Liver (tissue), 9 donors: ENCODE measurements around the gene MAP3K15. TPM values are rescaled to one million over a fixed set of nuclear protein-coding genes. Genes with fewer than 3 reads are reported as not detected.

Experiments
- DNase-seq: peaks from one replicate; pipeline ENCODE4 v3.0.0-alpha.2; 2017; ENCODE audit warnings: low spot score
- H3K27ac ChIP-seq, 2 donors: one replicate each; pipeline ENCODE4 v1.7.0; 2013; ENCODE audit warnings: inconsistent platforms in 2 of 2, low read length in 2 of 2, control low read depth in 1 of 2, low read depth in 1 of 2, mild to moderate bottlenecking in 1 of 2
- H3K27me3 ChIP-seq, 4 donors: one replicate each; pipeline versions ENCODE4 v1.6.1 to v1.7.0; 2013; ENCODE audit warnings: low read length in 3 of 4, inconsistent platforms in 1 of 4, mild to moderate bottlenecking in 1 of 4, moderate library complexity in 1 of 4; ENCODE audit not compliant: control insufficient read depth in 4 of 4, insufficient read depth in 4 of 4
- H3K36me3 ChIP-seq, 4 donors: one replicate each; pipeline versions ENCODE4 v1.6.1 to v1.7.0; 2013; ENCODE audit warnings: low read length in 3 of 4, mild to moderate bottlenecking in 3 of 4, low read depth in 1 of 4, moderate library complexity in 1 of 4; ENCODE audit not compliant: control insufficient read depth in 4 of 4, insufficient read depth in 3 of 4
- H3K4me1 ChIP-seq, 4 donors: one replicate each; pipeline versions ENCODE4 v1.6.1 to v1.7.0; 2013; ENCODE audit warnings: low read length in 3 of 4, mild to moderate bottlenecking in 3 of 4, moderate library complexity in 1 of 4; ENCODE audit not compliant: control insufficient read depth in 4 of 4, insufficient read depth in 4 of 4
- H3K4me3 ChIP-seq, 3 donors: one replicate each; pipeline versions ENCODE4 v1.6.1 to v1.7.0; 2013; ENCODE audit warnings: low read length in 3 of 3, control low read depth in 1 of 3, low read depth in 1 of 3, mild to moderate bottlenecking in 1 of 3
- H3K9ac ChIP-seq, 2 donors: one replicate each; pipeline ENCODE4 v1.7.0; 2013; ENCODE audit warnings: low read length in 2 of 2, mild to moderate bottlenecking in 2 of 2, moderate library complexity in 2 of 2, control low read depth in 1 of 2, low read depth in 1 of 2
- H3K9me3 ChIP-seq, 4 donors: one replicate each; pipeline versions ENCODE4 v1.6.1 to v1.7.0; 2013; ENCODE audit warnings: low read length in 3 of 4; ENCODE audit not compliant: control insufficient read depth in 4 of 4
- ATF3 ChIP-seq: IDR thresholded peaks from 2 replicates; pipeline ENCODE4 v1.6.1; 2016; ENCODE audit warnings: antibody characterized with exemption
- EGR1 ChIP-seq, 2 donors: IDR thresholded peaks; 2 replicates each; pipeline ENCODE4 v1.6.1; 2016 to 2018; ENCODE audit warnings: antibody characterized with exemption in 2 of 2, low read depth in 2 of 2
- FOXA1 ChIP-seq: IDR thresholded peaks from 2 replicates; pipeline ENCODE4 v1.6.1; 2016; ENCODE audit warnings: antibody characterized with exemption
- FOXA2 ChIP-seq: IDR thresholded peaks from 2 replicates; pipeline ENCODE4 v1.6.1; 2016; ENCODE audit warnings: antibody characterized with exemption
- GABPA ChIP-seq, 2 donors: IDR thresholded peaks in 1 of 2; conservative IDR thresholded peaks in 1 of 2; 2 replicates each; pipeline ENCODE4 v1.6.1; 2016; ENCODE audit warnings: antibody characterized with exemption in 2 of 2, mild to moderate bottlenecking in 1 of 2, moderate library complexity in 1 of 2
- HNF4A ChIP-seq, 2 donors: conservative IDR thresholded peaks; 2 replicates each; pipeline ENCODE4 v1.6.1; 2016; ENCODE audit warnings: antibody characterized with exemption in 2 of 2, mild to moderate bottlenecking in 2 of 2
- HNF4G ChIP-seq: IDR thresholded peaks from 2 replicates; pipeline ENCODE4 v1.6.1; 2016; ENCODE audit warnings: antibody characterized with exemption
- JUND ChIP-seq, 2 donors: IDR thresholded peaks; 2 replicates each; pipeline ENCODE4 v1.6.1; 2016; ENCODE audit warnings: antibody characterized with exemption in 2 of 2
- MAX ChIP-seq: IDR thresholded peaks from 2 replicates; pipeline ENCODE4 v1.6.1; 2016; ENCODE audit warnings: antibody characterized with exemption
- NR2F2 ChIP-seq: IDR thresholded peaks from 2 replicates; pipeline ENCODE4 v1.6.1; 2016; ENCODE audit warnings: antibody characterized with exemption
- RAD21 ChIP-seq, 2 donors: IDR thresholded peaks; 2 replicates each; pipeline ENCODE4 v1.6.1; 2016; ENCODE audit warnings: antibody characterized with exemption in 2 of 2, mild to moderate bottlenecking in 2 of 2
- REST ChIP-seq: IDR thresholded peaks from 2 replicates; pipeline ENCODE4 v1.6.1; 2016; ENCODE audit warnings: antibody characterized with exemption, mild to moderate bottlenecking
- RXRA ChIP-seq, 2 donors: IDR thresholded peaks; 2 replicates each; pipeline ENCODE4 v1.6.1; 2017 to 2018; ENCODE audit warnings: antibody characterized with exemption in 2 of 2, mild to moderate bottlenecking in 1 of 2
- SP1 ChIP-seq: IDR thresholded peaks from 2 replicates; pipeline ENCODE4 v1.6.1; 2018; ENCODE audit warnings: antibody characterized with exemption, mild to moderate bottlenecking
- TAF1 ChIP-seq: conservative IDR thresholded peaks from 2 replicates; pipeline ENCODE4 v1.6.1; 2016; ENCODE audit warnings: antibody characterized with exemption, mild to moderate bottlenecking
- YY1 ChIP-seq: IDR thresholded peaks from 2 replicates; pipeline ENCODE4 v1.6.1; 2016; ENCODE audit warnings: antibody characterized with exemption, mild to moderate bottlenecking
- WGBS: extraction: QIAGEN DNeasy Blood & Tissue Kit; methylation state at CpG from one replicate; pipeline ENCODE4 v1.1.7; 2013; 5-methylcytosine and 5-hydroxymethylcytosine counted together
- polyA plus RNA-seq, 2 donors: library from polyadenylated mRNA; stranded (reverse) in 1 of 2; unstranded in 1 of 2; fragments of 200-250 nt in 1 of 2; fragments of >200 nt in 1 of 2; fragmentation: Nextera tagmentation in 1 of 2; extraction: Ambion mirVana in 1 of 2; gene quantifications; one replicate each; pipeline versions ENCODE4 v1.2.1 to v1.2.3, GENCODE V29; 2013 to 2015
- total RNA-seq, 2 donors: library from RNA; depleted of rRNA; stranded (reverse); fragments of >200 nt; gene quantifications; one replicate each; pipeline ENCODE4 v1.2.3, GENCODE V29; 2014
- TF ChIP-seq, protein P1 (sequence below): fragments of 150-350 bp; IDR thresholded peaks from 2 replicates; pipeline ENCODE4 v1.5.1; 2017; ENCODE audit warnings: improper control_type of control experiment, low read depth, low read length; ENCODE audit not compliant: missing input control
- TF ChIP-seq, protein P2 (sequence below): IDR thresholded peaks from 2 replicates; pipeline ENCODE4 v1.6.1; 2016; ENCODE audit warnings: antibody characterized with exemption
- donor health status: healthy.
- donor health status: healthy.
- donor health status: healthy.
- donor health status: healthy.
- donor health status: healthy.

MAP3K15 gene
- total and polyA plus RNA-seq, 4 donors = 0.09 to 0.28 TPM; not detected in 2

- Histone ChIP-seq H3K27me3 (no peaks in the 10 kb centered on the region), H3K9ac (no peak overlapping the region), H3K4me1 (no peaks in the 10 kb centered on the region), H3K9me3 (no peaks in the 10 kb centered on the region), H3K36me3 (no peaks in the 10 kb centered on the region), H3K27ac (no peak overlapping the region), H3K4me3 (no peak overlapping the region)
- TF ChIP-seq ATF3 (no peak), RAD21 (IDR thresholded peaks at IDR 0.05) (no peak), YY1 (no peak), REST (no peak), TAF1 (no peak), FOXA2 (no peak), GABPA (IDR thresholded peaks at IDR 0.05 in 1 of 2, conservative IDR thresholded peaks at IDR 0.05 in 1 of 2) (no peak), HNF4G (no peak), NR2F2 (no peak), MAX (no peak), RXRA (IDR thresholded peaks at IDR 0.05) (no peak), HNF4A (conservative IDR thresholded peaks at IDR 0.05) (no peak), FOXA1 (no peak), EGR1 (IDR thresholded peaks at IDR 0.05; ENCODE audit: low read depth in 2 of 2) (no peak), JUND (IDR thresholded peaks at IDR 0.05) (no peak), SP1 (no peak)
- TF ChIP-seq, protein P1, sequence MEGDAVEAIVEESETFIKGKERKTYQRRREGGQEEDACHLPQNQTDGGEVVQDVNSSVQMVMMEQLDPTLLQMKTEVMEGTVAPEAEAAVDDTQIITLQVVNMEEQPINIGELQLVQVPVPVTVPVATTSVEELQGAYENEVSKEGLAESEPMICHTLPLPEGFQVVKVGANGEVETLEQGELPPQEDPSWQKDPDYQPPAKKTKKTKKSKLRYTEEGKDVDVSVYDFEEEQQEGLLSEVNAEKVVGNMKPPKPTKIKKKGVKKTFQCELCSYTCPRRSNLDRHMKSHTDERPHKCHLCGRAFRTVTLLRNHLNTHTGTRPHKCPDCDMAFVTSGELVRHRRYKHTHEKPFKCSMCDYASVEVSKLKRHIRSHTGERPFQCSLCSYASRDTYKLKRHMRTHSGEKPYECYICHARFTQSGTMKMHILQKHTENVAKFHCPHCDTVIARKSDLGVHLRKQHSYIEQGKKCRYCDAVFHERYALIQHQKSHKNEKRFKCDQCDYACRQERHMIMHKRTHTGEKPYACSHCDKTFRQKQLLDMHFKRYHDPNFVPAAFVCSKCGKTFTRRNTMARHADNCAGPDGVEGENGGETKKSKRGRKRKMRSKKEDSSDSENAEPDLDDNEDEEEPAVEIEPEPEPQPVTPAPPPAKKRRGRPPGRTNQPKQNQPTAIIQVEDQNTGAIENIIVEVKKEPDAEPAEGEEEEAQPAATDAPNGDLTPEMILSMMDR = no peak
- TF ChIP-seq, protein P2, sequence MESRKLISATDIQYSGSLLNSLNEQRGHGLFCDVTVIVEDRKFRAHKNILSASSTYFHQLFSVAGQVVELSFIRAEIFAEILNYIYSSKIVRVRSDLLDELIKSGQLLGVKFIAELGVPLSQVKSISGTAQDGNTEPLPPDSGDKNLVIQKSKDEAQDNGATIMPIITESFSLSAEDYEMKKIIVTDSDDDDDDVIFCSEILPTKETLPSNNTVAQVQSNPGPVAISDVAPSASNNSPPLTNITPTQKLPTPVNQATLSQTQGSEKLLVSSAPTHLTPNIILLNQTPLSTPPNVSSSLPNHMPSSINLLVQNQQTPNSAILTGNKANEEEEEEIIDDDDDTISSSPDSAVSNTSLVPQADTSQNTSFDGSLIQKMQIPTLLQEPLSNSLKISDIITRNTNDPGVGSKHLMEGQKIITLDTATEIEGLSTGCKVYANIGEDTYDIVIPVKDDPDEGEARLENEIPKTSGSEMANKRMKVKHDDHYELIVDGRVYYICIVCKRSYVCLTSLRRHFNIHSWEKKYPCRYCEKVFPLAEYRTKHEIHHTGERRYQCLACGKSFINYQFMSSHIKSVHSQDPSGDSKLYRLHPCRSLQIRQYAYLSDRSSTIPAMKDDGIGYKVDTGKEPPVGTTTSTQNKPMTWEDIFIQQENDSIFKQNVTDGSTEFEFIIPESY = no peak
- DNase-seq = no peak
- 94% methylated on average over 10 of the region's 10 CpGs for WGBS
These were observed 71.3 kb downstream of the MAP3K15 start for GRCh38 chrX:19443869-19444526.
